Duodenal mucosa (tissue), 2 donors: ENCODE measurements around the gene CBLN3.

Experiments used
- H3K27ac ChIP-seq: one replicate; pipeline ENCODE4 v1.7.0; 2013; ENCODE audit warnings: low read depth, low read length
- H3K27me3 ChIP-seq, 2 donors: one replicate each; pipeline ENCODE4 v1.7.0; 2013; ENCODE audit warnings: low read length in 2 of 2, control low read depth in 1 of 2; ENCODE audit not compliant: insufficient read depth in 2 of 2, control insufficient read depth in 1 of 2
- H3K36me3 ChIP-seq, 2 donors: one replicate each; pipeline ENCODE4 v1.7.0; 2013; ENCODE audit warnings: low read length in 2 of 2, control low read depth in 1 of 2; ENCODE audit not compliant: insufficient read depth in 2 of 2, control insufficient read depth in 1 of 2
- H3K4me1 ChIP-seq, 2 donors: one replicate each; pipeline ENCODE4 v1.7.0; 2013; ENCODE audit warnings: low read length in 2 of 2, control low read depth in 1 of 2; ENCODE audit not compliant: insufficient read depth in 2 of 2, control insufficient read depth in 1 of 2
- H3K4me3 ChIP-seq, 2 donors: one replicate each; pipeline ENCODE4 v1.7.0; 2013; ENCODE audit warnings: low read length in 2 of 2, low read depth in 1 of 2
- H3K9ac ChIP-seq, 2 donors: one replicate each; pipeline ENCODE4 v1.7.0; 2013; ENCODE audit warnings: low read length in 2 of 2, low read depth in 1 of 2
- H3K9me3 ChIP-seq, 2 donors: one replicate each; pipeline ENCODE4 v1.7.0; 2013; ENCODE audit warnings: low read length in 2 of 2, control low read depth in 1 of 2; ENCODE audit not compliant: control insufficient read depth in 1 of 2

The CBLN3 gene

DNA sequence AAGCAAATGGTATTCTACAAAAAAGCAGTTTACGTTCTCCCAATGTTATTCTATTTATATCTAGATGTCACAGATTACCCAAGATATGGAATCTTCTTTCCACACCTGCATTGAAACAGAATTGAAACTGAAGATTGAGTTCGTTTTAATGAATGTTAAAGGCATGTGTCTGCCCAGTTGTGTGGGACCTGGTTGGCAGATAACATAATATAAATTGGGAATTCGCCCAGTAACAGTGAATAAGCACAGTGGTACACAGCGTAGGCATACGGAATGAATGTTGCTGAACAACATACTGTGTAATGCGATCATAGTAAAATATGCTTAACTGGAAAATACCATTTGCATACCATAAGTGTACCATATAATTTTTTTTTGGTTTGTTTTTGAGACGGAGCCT lies 4.6 kb upstream of the CBLN3 start:
- H3K9ac ChIP-seq = no peak overlapping the region
- H3K9me3 ChIP-seq = no peaks in the 10 kb centered on the region
- peaks cover 36 to 40% of the 10 kb centered on the region in 2 donors for H3K4me1 ChIP-seq
- no peaks in the 10 kb centered on the region for H3K27me3 ChIP-seq
- H3K36me3 ChIP-seq = peaks cover 46 to 54% of the 10 kb centered on the region in 2 donors
- H3K4me3 ChIP-seq = no peak overlapping the region
- no peak overlapping the region for H3K27ac ChIP-seq

DNA sequence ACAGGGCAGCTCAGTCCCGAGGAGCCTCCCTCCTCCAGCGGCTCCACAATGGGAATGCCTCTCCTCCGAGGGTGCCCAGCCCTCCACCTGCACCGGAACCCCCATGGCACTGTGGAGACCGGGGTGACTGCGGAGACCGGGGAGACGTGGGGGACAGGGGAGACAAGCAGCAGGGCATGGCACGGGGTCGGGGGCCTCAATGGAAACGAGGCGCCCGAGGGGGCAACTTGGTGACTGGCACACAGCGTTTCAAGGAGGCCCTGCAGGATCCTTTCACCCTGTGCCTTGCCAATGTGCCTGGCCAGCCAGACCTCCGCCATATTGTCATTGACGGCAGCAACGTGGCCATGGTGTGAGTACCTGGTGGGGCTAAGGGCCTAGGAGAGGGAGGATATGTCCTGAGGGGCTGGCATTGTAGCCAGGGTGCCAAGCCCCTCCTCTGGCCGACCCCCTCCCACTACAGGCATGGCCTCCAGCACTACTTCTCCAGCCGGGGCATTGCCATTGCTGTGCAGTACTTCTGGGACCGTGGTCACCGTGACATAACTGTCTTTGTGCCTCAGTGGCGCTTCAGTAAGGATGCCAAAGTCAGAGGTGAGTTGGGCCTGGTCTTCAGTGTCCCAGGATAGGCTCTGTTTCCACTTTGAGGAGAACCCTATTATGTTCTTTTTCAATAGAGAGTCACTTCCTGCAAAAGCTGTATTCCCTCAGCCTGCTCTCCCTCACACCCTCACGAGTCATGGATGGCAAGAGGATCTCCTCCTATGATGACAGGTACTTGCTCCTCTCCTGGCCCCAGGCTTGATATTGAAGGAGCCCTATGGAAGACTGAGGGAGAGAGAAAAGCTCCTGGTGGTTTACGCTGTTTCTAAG lies 3.0 kb upstream of the CBLN3 start:
- H3K4me3 ChIP-seq = peak overlapping the region; percentile 8 to 97
- H3K4me1 ChIP-seq = peaks cover 51 to 55% of the 10 kb centered on the region in 2 donors
- no peak overlapping the region for H3K27ac ChIP-seq
- H3K36me3 ChIP-seq = peaks cover 31 to 39% of the 10 kb centered on the region in 2 donors
- no peaks in the 10 kb centered on the region for H3K27me3 ChIP-seq
- H3K9me3 ChIP-seq = no peaks in the 10 kb centered on the region
- H3K9ac ChIP-seq = peak overlapping the region in 1 of 2 donors; percentile 25

DNA sequence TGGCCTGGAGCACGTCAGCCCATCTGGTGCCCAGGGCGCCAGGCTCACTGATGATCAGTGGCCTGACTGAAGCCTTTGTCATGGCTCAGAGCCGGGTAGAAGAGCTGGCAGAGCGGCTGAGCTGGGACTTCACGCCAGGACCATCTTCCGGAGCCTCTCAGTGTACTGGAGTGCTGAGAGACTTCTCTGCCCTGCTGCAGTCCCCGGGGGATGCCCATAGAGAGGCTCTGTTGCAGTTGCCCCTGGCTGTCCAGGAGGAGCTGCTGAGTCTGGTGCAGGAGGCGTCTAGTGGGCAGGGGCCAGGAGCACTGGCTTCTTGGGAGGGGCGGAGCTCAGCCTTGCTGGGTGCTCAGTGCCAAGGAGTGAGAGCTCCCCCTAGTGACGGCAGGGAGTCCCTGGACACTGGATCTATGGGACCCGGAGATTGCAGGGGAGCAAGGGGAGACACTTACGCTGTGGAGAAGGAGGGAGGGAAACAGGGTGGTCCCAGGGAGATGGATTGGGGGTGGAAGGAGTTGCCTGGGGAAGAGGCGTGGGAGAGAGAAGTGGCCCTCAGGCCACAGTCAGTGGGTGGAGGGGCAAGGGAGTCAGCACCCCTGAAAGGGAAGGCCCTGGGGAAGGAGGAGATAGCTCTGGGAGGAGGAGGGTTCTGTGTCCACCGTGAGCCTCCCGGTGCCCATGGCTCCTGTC lies 2.2 kb upstream of the CBLN3 start:
- H3K4me1 ChIP-seq = peaks cover 48 to 52% of the 10 kb centered on the region in 2 donors
- peak overlapping the region; percentile 26 for H3K27ac ChIP-seq
- H3K9me3 ChIP-seq = no peaks in the 10 kb centered on the region
- H3K9ac ChIP-seq = peak overlapping the region; percentile 98 to 100
- H3K36me3 ChIP-seq = peaks cover 23 to 31% of the 10 kb centered on the region in 2 donors
- peak overlapping the region; percentile 96 to 97 for H3K4me3 ChIP-seq
- H3K27me3 ChIP-seq = no peaks in the 10 kb centered on the region

DNA sequence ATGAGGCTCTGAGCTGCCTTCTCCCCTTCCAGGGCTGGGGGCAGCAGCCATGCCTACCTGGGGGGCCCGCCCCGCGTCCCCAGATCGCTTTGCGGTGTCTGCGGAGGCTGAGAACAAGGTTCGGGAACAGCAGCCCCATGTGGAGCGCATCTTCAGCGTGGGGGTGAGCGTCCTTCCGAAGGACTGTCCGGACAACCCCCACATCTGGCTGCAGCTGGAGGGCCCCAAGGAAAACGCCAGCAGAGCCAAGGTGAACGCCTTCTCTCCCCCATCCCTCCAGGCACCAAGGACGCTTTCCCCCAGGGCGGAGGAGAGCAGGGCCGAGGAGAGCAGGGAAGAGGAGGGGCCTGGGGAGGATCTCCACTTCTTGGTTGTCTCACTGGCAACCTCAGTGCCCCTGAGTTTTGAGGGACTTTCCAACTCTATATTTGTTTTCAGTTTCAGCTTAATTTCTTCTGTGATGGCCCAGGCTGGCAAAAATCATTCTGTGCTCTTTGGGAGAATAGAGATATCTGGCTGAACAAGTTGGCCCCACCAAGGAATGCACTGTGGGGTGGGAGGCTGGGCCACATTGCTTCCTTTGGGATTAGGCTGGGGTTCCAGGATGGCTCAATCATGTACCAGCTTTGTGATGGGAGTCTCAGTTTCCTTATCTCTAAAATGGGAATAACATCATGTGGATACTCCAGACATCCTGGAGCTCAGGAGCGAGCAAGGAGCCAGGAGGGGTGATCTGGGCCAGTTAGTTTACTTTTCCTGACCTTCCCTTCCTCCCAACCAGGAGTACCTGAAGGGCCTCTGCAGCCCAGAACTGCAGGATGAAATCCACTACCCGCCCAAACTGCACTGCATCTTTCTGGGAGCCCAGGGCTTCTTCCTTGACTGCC lies 1.5 kb upstream of the CBLN3 start:
- Histone ChIP-seq H3K27me3 (no peaks in the 10 kb centered on the region), H3K9me3 (no peaks in the 10 kb centered on the region), H3K36me3 (peaks cover 22 to 25% of the 10 kb centered on the region in 2 donors), H3K4me1 (peaks cover 52 to 56% of the 10 kb centered on the region in 2 donors), H3K9ac (peak overlapping the region; percentile 98 to 100), H3K27ac (peak overlapping the region; percentile 96), H3K4me3 (peak overlapping the region; percentile 96 to 97)

DNA sequence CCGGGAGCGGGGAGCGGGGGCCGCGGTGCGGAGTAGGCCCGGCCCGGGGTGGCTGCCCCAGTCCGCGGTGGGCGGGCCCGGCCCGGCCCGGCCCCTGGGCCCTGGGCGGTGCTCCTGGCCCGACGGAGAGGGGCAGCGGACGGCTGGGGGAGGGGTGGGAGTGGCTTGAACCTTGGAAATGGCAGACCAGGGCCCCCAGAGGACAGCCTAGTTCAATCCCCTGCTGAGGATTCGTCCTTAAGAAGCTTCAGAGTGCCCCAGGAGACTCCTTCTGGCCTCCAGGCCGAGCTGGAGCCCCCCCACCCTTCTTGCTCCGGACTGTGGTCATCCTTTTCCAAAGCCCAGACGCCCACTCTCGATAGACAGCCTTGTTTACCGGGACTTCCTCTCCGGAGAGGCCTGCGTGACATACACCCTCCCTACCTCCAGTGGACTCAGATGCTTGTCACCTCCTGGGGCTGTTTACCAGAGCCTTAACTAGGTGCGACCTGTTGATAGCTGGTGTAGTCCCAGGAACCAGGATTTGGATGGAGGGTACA lies 744 bp upstream of the CBLN3 start:
- H3K9ac ChIP-seq = peak overlapping the region; percentile 98 to 100
- no peaks in the 10 kb centered on the region for H3K27me3 ChIP-seq
- H3K4me3 ChIP-seq = peak overlapping the region; percentile 96 to 97
- no peaks in the 10 kb centered on the region for H3K9me3 ChIP-seq
- H3K4me1 ChIP-seq = peaks cover 55 to 63% of the 10 kb centered on the region in 2 donors
- peak overlapping the region; percentile 96 for H3K27ac ChIP-seq
- peaks cover 20 to 25% of the 10 kb centered on the region in 2 donors for H3K36me3 ChIP-seq

DNA sequence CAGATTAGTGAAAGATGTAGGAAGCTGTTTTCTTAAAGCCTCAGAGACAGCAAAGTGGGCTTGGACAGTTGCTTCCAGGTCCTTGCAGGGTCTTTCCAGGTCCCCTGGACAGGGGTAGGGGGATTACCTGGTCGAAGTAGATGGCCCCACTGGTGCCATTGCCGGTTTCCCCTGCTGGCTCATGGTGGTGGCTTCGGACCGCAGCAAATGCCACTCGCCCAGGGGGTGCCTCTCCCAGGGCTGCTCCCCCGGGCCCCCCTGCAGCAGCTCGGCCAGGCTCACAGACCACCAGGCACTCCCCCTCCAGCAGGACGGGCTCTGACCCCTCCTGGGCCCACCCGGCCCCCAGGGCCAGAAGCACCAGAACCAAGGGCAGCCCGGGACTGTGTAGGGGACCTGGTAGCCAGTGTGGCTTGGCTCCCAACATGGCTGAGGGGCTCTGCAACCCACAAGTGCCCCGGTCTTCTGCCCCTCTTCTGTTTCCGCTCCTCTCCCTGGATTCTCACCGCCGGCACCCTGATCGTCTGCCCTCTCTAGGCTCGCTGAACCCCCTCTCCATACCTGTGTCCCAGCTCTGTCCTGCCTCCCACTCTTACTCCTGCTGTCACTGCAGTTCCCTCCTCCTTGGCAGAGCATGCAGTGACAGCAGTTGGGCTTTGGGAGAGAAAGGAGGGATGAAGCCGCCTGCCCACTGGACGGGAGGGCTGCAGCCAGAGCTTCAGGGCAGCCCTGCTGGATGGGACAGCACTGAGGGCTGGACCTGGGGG lies 657 bp downstream of the CBLN3 start:
- Histone ChIP-seq H3K27ac (peak overlapping the region; percentile 96), H3K4me1 (peaks cover 60 to 66% of the 10 kb centered on the region in 2 donors), H3K4me3 (peak overlapping the region; percentile 96 to 97), H3K9ac (peak overlapping the region; percentile 78 to 98), H3K27me3 (no peaks in the 10 kb centered on the region), H3K9me3 (no peaks in the 10 kb centered on the region), H3K36me3 (peaks cover 19 to 20% of the 10 kb centered on the region in 2 donors)

DNA sequence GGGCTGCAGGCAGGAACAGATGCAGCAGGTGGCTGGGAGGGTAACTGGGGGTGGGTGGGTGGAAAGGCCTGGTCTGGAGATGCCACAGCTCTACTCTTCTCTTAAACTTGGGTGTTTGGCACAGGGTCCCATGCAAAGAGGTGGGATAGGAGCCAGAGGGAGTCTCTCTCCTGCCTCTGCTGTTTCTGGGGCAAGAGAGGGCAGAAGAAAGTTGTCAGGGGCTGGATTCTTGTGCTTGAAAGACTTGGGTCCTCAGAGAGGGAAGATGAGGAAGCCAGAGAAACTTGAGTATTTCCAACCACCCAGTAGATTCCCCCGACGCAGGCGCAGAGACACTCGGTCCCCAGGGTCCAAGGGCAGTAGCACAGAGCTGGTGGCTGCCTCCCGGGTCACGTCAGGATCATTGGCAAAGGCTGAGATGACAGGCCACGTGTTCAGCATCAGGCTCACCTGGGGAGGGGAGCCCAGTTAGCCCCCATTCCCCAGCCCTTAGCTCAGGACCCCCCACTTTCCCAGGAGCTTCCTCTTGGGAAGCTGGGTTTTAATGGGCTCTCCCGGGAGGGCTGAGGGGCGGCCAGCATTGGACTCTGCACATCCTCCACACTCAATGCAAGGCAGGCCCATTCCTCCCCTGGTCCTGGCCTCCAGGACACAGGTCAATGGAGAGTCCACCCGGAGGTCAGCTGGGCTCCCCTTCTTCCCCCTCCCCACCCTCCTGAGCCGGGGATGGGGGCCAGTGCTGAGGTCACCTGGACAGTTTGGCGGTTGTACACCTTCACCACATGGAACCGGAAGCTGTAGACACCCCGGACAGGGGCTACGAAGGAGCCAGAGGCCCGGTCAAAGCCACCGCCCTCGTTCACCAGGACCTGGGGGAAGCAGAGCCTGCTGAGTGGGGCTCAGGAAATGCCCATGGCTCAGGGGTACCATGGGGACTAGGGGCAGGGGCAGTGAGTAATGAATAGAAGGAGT lies 1.6 kb downstream of the CBLN3 start:
- Histone ChIP-seq H3K9me3 (no peaks in the 10 kb centered on the region), H3K27me3 (no peaks in the 10 kb centered on the region), H3K9ac (peak overlapping the region; percentile 30 to 71), H3K4me1 (peaks cover 63 to 66% of the 10 kb centered on the region in 2 donors), H3K27ac (peak overlapping the region; percentile 74), H3K4me3 (peak overlapping the region; percentile 42 to 59), H3K36me3 (peaks cover 10 to 11% of the 10 kb centered on the region in 2 donors)

DNA sequence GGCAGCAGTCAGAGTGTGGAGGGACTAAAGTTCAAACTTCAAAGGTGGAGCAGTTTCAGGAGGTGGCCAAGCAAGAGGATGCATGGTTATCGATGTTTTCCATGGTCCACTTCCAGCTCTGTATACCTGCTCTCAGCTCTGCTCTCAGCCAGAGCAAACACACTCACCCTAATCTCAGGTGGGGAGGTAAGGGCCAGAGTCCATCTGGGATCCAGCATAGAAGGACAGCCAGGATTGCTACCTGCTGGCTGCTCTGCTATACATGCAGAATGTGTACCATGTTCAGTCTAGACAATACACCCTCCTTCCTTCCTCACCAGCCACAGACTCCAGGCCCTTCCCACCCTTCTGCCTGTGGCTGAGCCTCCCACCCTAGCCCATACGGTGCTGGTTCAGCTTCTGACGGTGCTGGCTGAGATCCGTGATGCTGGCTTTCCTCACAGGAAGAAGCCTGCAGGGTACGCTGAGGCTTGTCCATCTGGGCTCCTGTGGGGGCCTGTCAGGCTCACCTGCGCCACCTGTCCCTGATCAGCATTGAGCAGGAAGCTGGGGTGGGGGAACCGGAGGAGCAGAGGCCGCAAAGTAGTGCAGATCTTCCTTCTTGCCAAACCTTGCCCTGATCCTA lies 2.4 kb downstream of the CBLN3 start:
- peaks cover 63 to 64% of the 10 kb centered on the region in 2 donors for H3K4me1 ChIP-seq

More for the DNA sequence above, 2.4 kb downstream of the CBLN3 start:
- peaks cover 2 to 4% of the 10 kb centered on the region in 2 donors for H3K36me3 ChIP-seq
- peak overlapping the region in 1 of 2 donors; percentile 71 for H3K9ac ChIP-seq
- no peaks in the 10 kb centered on the region for H3K27me3 ChIP-seq
- peak overlapping the region; percentile 55 to 59 for H3K4me3 ChIP-seq
- peak overlapping the region; percentile 74 for H3K27ac ChIP-seq
- no peaks in the 10 kb centered on the region for H3K9me3 ChIP-seq
